ENCODE data around the gene KRTAP12-4. TPM values are rescaled to one million over a fixed set of nuclear protein-coding genes. Genes with fewer than 3 reads are reported as not detected.
"Not testable (repeated sequence)": the region's sequence is repeated elsewhere in the genome, so short reads cannot be mapped to it uniquely, and the experiment has no call there.

KRTAP12-4 gene
- total RNA-seq, 1 donor from 2014 or later, result not detected

GRCh38 chr21:44697811-44698734 is 43.6 kb upstream of the KRTAP12-4 start:
- FAIRE-seq (no peak), DNase-seq (ENCODE audit: low read depth) (no peak)
- H3K9me3 ChIP-seq (ENCODE audit: insufficient read depth, low read depth, low read length), result no peaks in the 10 kb centered on the region
- no peaks in the 10 kb centered on the region for H3K79me2 ChIP-seq (ENCODE audit: insufficient read depth, low read length)
- peaks cover 21% of the 10 kb centered on the region for H3K9me3 Mint-ChIP-seq (ENCODE audit: unreplicated experiment)
- TF ChIP-seq EZH2 (IDR thresholded peaks at IDR 0.05; ENCODE audit: insufficient read depth, low read length), result no peak
- TF ChIP-seq, protein P1, sequence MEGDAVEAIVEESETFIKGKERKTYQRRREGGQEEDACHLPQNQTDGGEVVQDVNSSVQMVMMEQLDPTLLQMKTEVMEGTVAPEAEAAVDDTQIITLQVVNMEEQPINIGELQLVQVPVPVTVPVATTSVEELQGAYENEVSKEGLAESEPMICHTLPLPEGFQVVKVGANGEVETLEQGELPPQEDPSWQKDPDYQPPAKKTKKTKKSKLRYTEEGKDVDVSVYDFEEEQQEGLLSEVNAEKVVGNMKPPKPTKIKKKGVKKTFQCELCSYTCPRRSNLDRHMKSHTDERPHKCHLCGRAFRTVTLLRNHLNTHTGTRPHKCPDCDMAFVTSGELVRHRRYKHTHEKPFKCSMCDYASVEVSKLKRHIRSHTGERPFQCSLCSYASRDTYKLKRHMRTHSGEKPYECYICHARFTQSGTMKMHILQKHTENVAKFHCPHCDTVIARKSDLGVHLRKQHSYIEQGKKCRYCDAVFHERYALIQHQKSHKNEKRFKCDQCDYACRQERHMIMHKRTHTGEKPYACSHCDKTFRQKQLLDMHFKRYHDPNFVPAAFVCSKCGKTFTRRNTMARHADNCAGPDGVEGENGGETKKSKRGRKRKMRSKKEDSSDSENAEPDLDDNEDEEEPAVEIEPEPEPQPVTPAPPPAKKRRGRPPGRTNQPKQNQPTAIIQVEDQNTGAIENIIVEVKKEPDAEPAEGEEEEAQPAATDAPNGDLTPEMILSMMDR (IDR thresholded peaks at IDR 0.05; ENCODE audit: insufficient read depth, low read depth, low read length), result no peak
- no peak overlapping the region for H3K4me3 Mint-ChIP-seq (ENCODE audit: unreplicated experiment)
- H3K4me1 ChIP-seq (ENCODE audit: insufficient read depth, low read length), result no peaks in the 10 kb centered on the region
- no peak overlapping the region for H2AFZ ChIP-seq (ENCODE audit: low read depth, low read length)
- no peak overlapping the region for H3K9ac ChIP-seq (ENCODE audit: low read length)
- no peaks in the 10 kb centered on the region for H3K36me3 Mint-ChIP-seq (ENCODE audit: low read depth, unreplicated experiment)
- no peak overlapping the region for H3K4me2 ChIP-seq (ENCODE audit: low read length)
- peaks cover 8% of the 10 kb centered on the region for H3K4me1 Mint-ChIP-seq (ENCODE audit: low read depth, unreplicated experiment)
- no peak overlapping the region for H3K27ac Mint-ChIP-seq (ENCODE audit: unreplicated experiment)
- no peak overlapping the region for H3K27ac ChIP-seq (ENCODE audit: low read depth, low read length)
- no peaks in the 10 kb centered on the region for H4K20me1 ChIP-seq (ENCODE audit: insufficient read depth, low read length)
- H3K36me3 ChIP-seq (ENCODE audit: insufficient read depth, low read length), result no peaks in the 10 kb centered on the region
- H3K4me3 ChIP-seq (ENCODE audit: insufficient read depth, low read depth, low read length), result no peak overlapping the region
- peaks cover 50% of the 10 kb centered on the region for H3K27me3 Mint-ChIP-seq (ENCODE audit: low read depth, unreplicated experiment)
- peaks cover 25% of the 10 kb centered on the region for H3K27me3 ChIP-seq (ENCODE audit: insufficient read depth, low read length)

GRCh38 chr21:44697172-44697810 is 42.8 kb upstream of the KRTAP12-4 start, which contains the start of gene KRTAP10-12:
TSS of gene KRTAP10-12 (plus strand) at chr21:44697172. CDS start at chr21:44697202, 30 bp downstream.
- not testable (repeated sequence) for H3K36me3 Mint-ChIP-seq (ENCODE audit: low read depth, unreplicated experiment); H3K4me3 Mint-ChIP-seq (ENCODE audit: unreplicated experiment); H3K27ac ChIP-seq (ENCODE audit: low read depth, low read length); DNase-seq (ENCODE audit: low read depth); H3K9ac ChIP-seq (ENCODE audit: low read length); FAIRE-seq; H3K4me3 ChIP-seq (ENCODE audit: insufficient read depth, low read depth, low read length); H3K79me2 ChIP-seq (ENCODE audit: insufficient read depth, low read length); H3K4me2 ChIP-seq (ENCODE audit: low read length); H2AFZ ChIP-seq (ENCODE audit: low read depth, low read length); H4K20me1 ChIP-seq (ENCODE audit: insufficient read depth, low read length); H3K9me3 ChIP-seq (ENCODE audit: insufficient read depth, low read depth, low read length); H3K4me1 Mint-ChIP-seq (ENCODE audit: low read depth, unreplicated experiment); H3K27ac Mint-ChIP-seq (ENCODE audit: unreplicated experiment); H3K36me3 ChIP-seq (ENCODE audit: insufficient read depth, low read length); H3K4me1 ChIP-seq (ENCODE audit: insufficient read depth, low read length)
- H3K27me3 ChIP-seq (ENCODE audit: insufficient read depth, low read length), result peaks cover 25% of the 10 kb centered on the region
- H3K9me3 Mint-ChIP-seq (ENCODE audit: unreplicated experiment), result peaks cover 25% of the 10 kb centered on the region
- peaks cover 44% of the 10 kb centered on the region for H3K27me3 Mint-ChIP-seq (ENCODE audit: low read depth, unreplicated experiment)

DNA sequence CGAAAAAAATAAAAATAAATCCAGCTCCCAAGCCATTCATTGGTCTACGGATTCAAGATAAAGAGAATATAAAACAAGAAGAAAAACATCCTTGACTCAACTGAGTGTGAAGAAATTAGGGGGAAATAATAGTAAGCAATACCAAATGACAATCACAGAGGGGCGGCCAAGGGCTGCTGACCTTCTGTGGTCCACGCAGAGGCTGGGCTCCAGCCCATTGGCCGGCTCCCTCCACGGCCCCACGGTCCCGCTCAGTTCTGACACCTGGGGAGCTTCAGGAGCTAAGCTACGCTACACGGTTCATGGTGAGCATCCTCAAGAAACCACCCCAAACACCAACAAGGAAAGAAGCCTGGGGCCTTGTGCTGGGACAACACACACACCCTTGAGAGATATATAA is 42.1 kb upstream of the KRTAP12-4 start:
- DNase-seq (ENCODE audit: low read depth), result no peak
- no peak overlapping the region for H3K4me3 Mint-ChIP-seq (ENCODE audit: unreplicated experiment)

More for the DNA sequence above, 42.1 kb upstream of the KRTAP12-4 start:
- Histone ChIP-seq H3K36me3 (ENCODE audit: insufficient read depth, low read length) (no peaks in the 10 kb centered on the region), H3K9me3 (ENCODE audit: insufficient read depth, low read depth, low read length) (peaks cover 2% of the 10 kb centered on the region), H4K20me1 (ENCODE audit: insufficient read depth, low read length) (no peaks in the 10 kb centered on the region), H3K4me2 (ENCODE audit: low read length) (no peak overlapping the region), H3K9ac (ENCODE audit: low read length) (no peak overlapping the region), H3K27ac (ENCODE audit: low read depth, low read length) (no peak overlapping the region), H3K79me2 (ENCODE audit: insufficient read depth, low read length) (no peaks in the 10 kb centered on the region), H2AFZ (ENCODE audit: low read depth, low read length) (no peak overlapping the region), H3K4me3 (ENCODE audit: insufficient read depth, low read depth, low read length) (no peak overlapping the region), H3K4me1 (ENCODE audit: insufficient read depth, low read length) (no peaks in the 10 kb centered on the region), H3K27me3 (ENCODE audit: insufficient read depth, low read length) (peaks cover 21% of the 10 kb centered on the region)
- H3K27ac Mint-ChIP-seq (ENCODE audit: unreplicated experiment), result no peak overlapping the region
- FAIRE-seq, result no peak
- TF ChIP-seq EZH2 (IDR thresholded peaks at IDR 0.05; ENCODE audit: insufficient read depth, low read length), result no peak
- TF ChIP-seq, protein P1 (IDR thresholded peaks at IDR 0.05; ENCODE audit: insufficient read depth, low read depth, low read length), result no peak
- peaks cover 25% of the 10 kb centered on the region for H3K9me3 Mint-ChIP-seq (ENCODE audit: unreplicated experiment)
- H3K4me1 Mint-ChIP-seq (ENCODE audit: low read depth, unreplicated experiment), result peaks cover 8% of the 10 kb centered on the region
- no peaks in the 10 kb centered on the region for H3K36me3 Mint-ChIP-seq (ENCODE audit: low read depth, unreplicated experiment)
- H3K27me3 Mint-ChIP-seq (ENCODE audit: low read depth, unreplicated experiment), result peaks cover 42% of the 10 kb centered on the region
